ENCODE data around the gene DRICH1. TPM values are rescaled to one million over a fixed set of nuclear protein-coding genes. Genes with fewer than 3 reads are reported as not detected.

The DRICH1 gene
- total RNA-seq, 2 experiments from 2014 or later: 0.36 TPM; not detected in 1

Other genes with a start within 250 kb of the DRICH1 start
- gene IGLL1, start 52.0 kb downstream of the DRICH1 start, total RNA-seq: not detected
- 10 to 100 TPM; 22.0 to 24.1 TPM for gene RGL4, start 58.7 kb upstream of the DRICH1 start, total RNA-seq
- gene ZNF70, start 118.8 kb upstream of the DRICH1 start, total RNA-seq: under 1 TPM; 0.79 to 0.93 TPM
- not detected for gene VPREB3, start 122.1 kb upstream of the DRICH1 start, total RNA-seq
- 1 to 10 TPM; 1.1 to 1.4 TPM for gene C22orf15, start 130.7 kb upstream of the DRICH1 start, total RNA-seq
- gene CHCHD10, start 135.7 kb upstream of the DRICH1 start, total RNA-seq: 100 to 1,000 TPM; 190 to 191 TPM
- under 1 TPM; 0.43 to 0.47 TPM for gene MMP11, start 140.5 kb upstream of the DRICH1 start, total RNA-seq
- gene SMARCB1, start 154.6 kb upstream of the DRICH1 start, total RNA-seq: 10 to 100 TPM; 75.3 to 89.1 TPM
- 1 to 10 TPM; 7.3 to 7.5 TPM for gene DERL3, start 206.7 kb upstream of the DRICH1 start, total RNA-seq
- 1 to 10 TPM; 6.1 to 7.5 TPM for gene SLC2A11, start 225.6 kb upstream of the DRICH1 start, total RNA-seq